HG03135 (cell line): ENCODE data around the gene SPECC1L.

Experiments used
- ATAC-seq: cut with Tn5 transposase; IDR thresholded peaks from one replicate; pipeline ENCODE4 v1.9.1; 2021; ENCODE audit warnings: mild to moderate bottlenecking, moderate library complexity; ENCODE audit not compliant: unreplicated experiment

Gene SPECC1L

GRCh38 chr22:24413271-24413670, 142.6 kb downstream of the SPECC1L start:
- ATAC-seq: no peak

- no peak for ATAC-seq
These were observed 143.2 kb downstream of the SPECC1L start for GRCh38 chr22:24413736-24414385.

GRCh38 chr22:24414523-24414922, 143.9 kb downstream of the SPECC1L start:
- no peak for ATAC-seq

GRCh38 chr22:24414984-24415945, 144.6 kb downstream of the SPECC1L start:
- ATAC-seq: no peak

- ATAC-seq: no peak
These were observed 145.5 kb downstream of the SPECC1L start for GRCh38 chr22:24416095-24416494.

GRCh38 chr22:24416611-24417010, 146.0 kb downstream of the SPECC1L start:
- no peak for ATAC-seq

GRCh38 chr22:24417200-24417599, 146.6 kb downstream of the SPECC1L start:
- no peak for ATAC-seq

- ATAC-seq: no peak
These were observed 147.4 kb downstream of the SPECC1L start for GRCh38 chr22:24417901-24418641.

- no peak for ATAC-seq
These were observed 148.3 kb downstream of the SPECC1L start for GRCh38 chr22:24418786-24419474.

GRCh38 chr22:24419475-24419850, 148.8 kb downstream of the SPECC1L start:
- no peak for ATAC-seq

- ATAC-seq: no peak
These were observed 149.7 kb downstream of the SPECC1L start for GRCh38 chr22:24420072-24420976.

GRCh38 chr22:24420977-24421343, 150.3 kb downstream of the SPECC1L start:
- ATAC-seq: no peak

- ATAC-seq: no peak
These were observed 150.8 kb downstream of the SPECC1L start for GRCh38 chr22:24421428-24421931.

GRCh38 chr22:24422102-24422665, 151.6 kb downstream of the SPECC1L start:
- ATAC-seq: no peak

GRCh38 chr22:24423519-24424000, 152.9 kb downstream of the SPECC1L start:
- no peak for ATAC-seq

- ATAC-seq: no peak
These were observed 153.6 kb downstream of the SPECC1L start for GRCh38 chr22:24424001-24424900.

GRCh38 chr22:24424901-24425775, 154.5 kb downstream of the SPECC1L start:
- ATAC-seq: no peak
